HCT116 (cell line): ENCODE measurements around the gene TBRG4. TPM values are rescaled to one million over a fixed set of nuclear protein-coding genes. Genes with fewer than 3 reads are reported as not detected.

Experiments used
- ATAC-seq: fragments of 200-7000 bp; cut with Tn5 transposase; 2 replicates; pipeline ENCODE4 v1.9.1; 2020; ENCODE audit warnings: mild to moderate bottlenecking, moderate library complexity
- BruUV-seq: library from RNA; stranded (reverse); fragments of 400-500 nt; replicated peaks from 2 replicates; lab custom pipeline; 2021; lab: Mats Ljungman, UMichigan
- CTCF ChIA-PET: fragments of 300-600 bp; sonication (Branson Sonifier 250); formaldehyde crosslinking; loops from one replicate; lab custom pipeline; 2021; ENCODE audit warnings: antibody characterized with exemption; lab: Charles Lee
- POLR2A ChIA-PET: fragments of 300-600, 350-600 bp; sonication (Branson Sonifier 250); formaldehyde crosslinking; loops from one replicate; lab custom pipeline; 2021; ENCODE audit warnings: antibody characterized with exemption; lab: Charles Lee
- RAD21 ChIA-PET, 2 experiments: fragments of 300-600 bp; sonication (Branson Sonifier 250); formaldehyde crosslinking; loops; one replicate each; lab custom pipeline; 2023; ENCODE audit warnings: low total read pairs in 2 of 2; ENCODE audit not compliant: uncharacterized antibody in 2 of 2, unreplicated experiment in 2 of 2, low non-redundant PET in 1 of 2; lab: Charles Lee
- DNase-seq: peaks from one replicate; pipeline ENCODE4 v3.0.0-alpha.2; 2010; ENCODE audit warnings: low read depth, low spot score
- H2AFZ ChIP-seq: fragments of 200-600 bp; shearing (Covaris generic), sonication (generic); 2 replicates; pipeline ENCODE4 v1.6.1; 2017; ENCODE audit warnings: low read depth, mixed run types, mixed read lengths, antibody characterized with exemption, low read length; ENCODE audit not compliant: poor library complexity, severe bottlenecking
- H3K27ac ChIP-seq: 2 replicates; pipeline ENCODE4 v1.5.1; 2012; ENCODE audit warnings: low read depth, low read length
- H3K27me3 ChIP-seq: fragments of 200-600 bp; sonication (generic); 2 replicates; pipeline ENCODE4 v1.6.1; 2016; ENCODE audit warnings: mixed run types, low read length, mixed read lengths; ENCODE audit not compliant: insufficient read depth
- H3K36me3 ChIP-seq, 2 experiments: fragments of 200-500 bp in 1 of 2; fragments of 200-600 bp in 1 of 2; sonication (Bioruptor generic) in 1 of 2; sonication (generic) in 1 of 2; 2 replicates each; pipeline versions ENCODE4 v1.5.1 to v1.6.1; 2014 to 2016; ENCODE audit warnings: low read length in 2 of 2, inconsistent platforms in 1 of 2, mixed read lengths in 1 of 2, mixed run types in 1 of 2; ENCODE audit not compliant: insufficient read depth in 2 of 2, control insufficient read depth in 1 of 2
- H3K4me1 ChIP-seq, 2 experiments: fragments of 200-600 bp in 1 of 2; sonication (generic) in 1 of 2; 2 replicates each; pipeline versions ENCODE4 v1.5.1 to v1.6.1; 2012 to 2017; ENCODE audit warnings: low read length in 2 of 2, inconsistent platforms in 1 of 2, mild to moderate bottlenecking in 1 of 2, mixed read lengths in 1 of 2, mixed run types in 1 of 2, moderate library complexity in 1 of 2; ENCODE audit not compliant: insufficient read depth in 2 of 2, control insufficient read depth in 1 of 2
- H3K4me2 ChIP-seq: fragments of 200-600 bp; sonication (generic); 2 replicates; pipeline ENCODE4 v1.6.1; 2017; ENCODE audit warnings: mixed run types, low read length, mixed read lengths
- H3K4me3 ChIP-seq, 2 experiments: fragments of 200-600 bp in 1 of 2; sonication (generic) in 1 of 2; replicated peaks in 1 of 2; 2 replicates each; pipeline ENCODE4 v1.5.1; 2011 to 2016; ENCODE audit warnings: low read length in 2 of 2, control low read depth in 1 of 2, low read depth in 1 of 2, mild to moderate bottlenecking in 1 of 2, mixed read lengths in 1 of 2, mixed run types in 1 of 2
- H3K79me2 ChIP-seq: fragments of 200-600 bp; sonication (generic); 2 replicates; pipeline ENCODE4 v1.6.1; 2017; ENCODE audit warnings: mild to moderate bottlenecking, mixed run types, low read length, moderate library complexity, mixed read lengths; ENCODE audit not compliant: insufficient read depth
- H3K9ac ChIP-seq: fragments of 200-600 bp; sonication (generic); 2 replicates; pipeline ENCODE4 v1.6.1; 2016; ENCODE audit warnings: low read length, mixed read lengths
- H3K9me2 ChIP-seq: fragments of 200-600 bp; sonication (generic), shearing (Covaris generic); 2 replicates; pipeline ENCODE4 v1.6.1; 2017; ENCODE audit warnings: mixed run types, mild to moderate bottlenecking, moderate library complexity; ENCODE audit not compliant: insufficient read depth
- H3K9me3 ChIP-seq, 2 experiments: fragments of 200-500 bp in 1 of 2; fragments of 200-600 bp in 1 of 2; sonication (Bioruptor generic) in 1 of 2; sonication (generic) in 1 of 2; 2 replicates each; pipeline ENCODE4 v1.6.1; 2014 to 2017; ENCODE audit warnings: low read length in 2 of 2, mixed read lengths in 2 of 2, inconsistent platforms in 1 of 2, low read depth in 1 of 2, mild to moderate bottlenecking in 1 of 2, mixed run types in 1 of 2, moderate library complexity in 1 of 2; ENCODE audit not compliant: control insufficient read depth in 1 of 2, insufficient read depth in 1 of 2
- H4K20me1 ChIP-seq: fragments of 200-600 bp; sonication (generic), shearing (Covaris generic); 2 replicates; pipeline ENCODE4 v1.6.1; 2017; ENCODE audit warnings: mixed run types, mild to moderate bottlenecking, moderate library complexity; ENCODE audit not compliant: insufficient read depth
- EZH2 ChIP-seq: fragments of 200-600 bp; sonication (generic); IDR thresholded peaks from 2 replicates; pipeline ENCODE4 v1.6.1; 2017; ENCODE audit warnings: antibody characterized with exemption, mixed run types
- EZH2phosphoT487 ChIP-seq: fragments of 200-600 bp; IDR thresholded peaks from 2 replicates; pipeline ENCODE4 v1.6.1; 2018; ENCODE audit warnings: antibody characterized with exemption, borderline replicate concordance
- FOSL1 ChIP-seq: IDR thresholded peaks from 2 replicates; pipeline ENCODE4 v1.6.1; 2012; ENCODE audit warnings: low read depth
- JUND ChIP-seq: IDR thresholded peaks from 2 replicates; pipeline ENCODE4 v1.6.1; 2012
- MAX ChIP-seq: IDR thresholded peaks from 2 replicates; pipeline ENCODE4 v1.6.1; 2012
- POLR2A ChIP-seq: IDR thresholded peaks from 2 replicates; pipeline ENCODE4 v1.7.0; 2011; ENCODE audit warnings: borderline replicate concordance; ENCODE audit not compliant: insufficient read depth, insufficient read length; ENCODE audit errors: extremely low read depth
- POLR2AphosphoS5 ChIP-seq: IDR thresholded peaks from 2 replicates; pipeline ENCODE4 v1.6.1; 2011; ENCODE audit warnings: mild to moderate bottlenecking, low read depth, low read length, moderate library complexity
- REST ChIP-seq: IDR thresholded peaks from 2 replicates; pipeline ENCODE4 v1.6.1; 2012; ENCODE audit warnings: low read depth
- SRF ChIP-seq: IDR thresholded peaks from 2 replicates; pipeline ENCODE4 v1.6.1; 2012; ENCODE audit warnings: low read depth
- ZBTB33 ChIP-seq: IDR thresholded peaks from 2 replicates; pipeline ENCODE4 v1.6.1; 2011; ENCODE audit warnings: mild to moderate bottlenecking, low read length, moderate library complexity; ENCODE audit not compliant: insufficient replicate concordance; ENCODE audit errors: extremely low read depth
- ZFX ChIP-seq: fragments of 450-650 bp; IDR thresholded peaks from 2 replicates; pipeline ENCODE4 v1.6.1; 2017
- ZNF274 ChIP-seq: fragments of 200-500 bp; sonication (Bioruptor generic); IDR thresholded peaks from 2 replicates; pipeline ENCODE4 v1.6.1; 2014; ENCODE audit warnings: mild to moderate bottlenecking, low read depth, low read length, inconsistent platforms
- intact Hi-C: fragments of 100-400 bp; cut with micrococcal nuclease; formaldehyde crosslinking; loops from 2 replicates; pipeline ENCODE4 v1.10.0; 2022
- total RNA-seq: library from RNA; stranded (reverse); gene quantifications from one replicate; pipeline ENCODE4 v1.2.1, GENCODE V29; 2021; ENCODE audit not compliant: unreplicated experiment
- TF ChIP-seq, protein P1 (sequence below), 3 experiments: fragments of 200-600 bp in 1 of 3; sonication (generic) in 1 of 3; IDR thresholded peaks in 2 of 3; conservative IDR thresholded peaks in 1 of 3; 2 replicates each; pipeline ENCODE4 v1.5.1; 2012 to 2017; ENCODE audit warnings: low read depth in 2 of 3, low read length in 2 of 3, antibody characterized with exemption in 1 of 3, borderline replicate concordance in 1 of 3, control low read depth in 1 of 3, mild to moderate bottlenecking in 1 of 3, mixed read lengths in 1 of 3, mixed run types in 1 of 3, moderate library complexity in 1 of 3; ENCODE audit not compliant: insufficient read depth in 1 of 3

The TBRG4 gene
- total RNA-seq, 1 experiment from 2014 or later, result 136 TPM

DNA sequence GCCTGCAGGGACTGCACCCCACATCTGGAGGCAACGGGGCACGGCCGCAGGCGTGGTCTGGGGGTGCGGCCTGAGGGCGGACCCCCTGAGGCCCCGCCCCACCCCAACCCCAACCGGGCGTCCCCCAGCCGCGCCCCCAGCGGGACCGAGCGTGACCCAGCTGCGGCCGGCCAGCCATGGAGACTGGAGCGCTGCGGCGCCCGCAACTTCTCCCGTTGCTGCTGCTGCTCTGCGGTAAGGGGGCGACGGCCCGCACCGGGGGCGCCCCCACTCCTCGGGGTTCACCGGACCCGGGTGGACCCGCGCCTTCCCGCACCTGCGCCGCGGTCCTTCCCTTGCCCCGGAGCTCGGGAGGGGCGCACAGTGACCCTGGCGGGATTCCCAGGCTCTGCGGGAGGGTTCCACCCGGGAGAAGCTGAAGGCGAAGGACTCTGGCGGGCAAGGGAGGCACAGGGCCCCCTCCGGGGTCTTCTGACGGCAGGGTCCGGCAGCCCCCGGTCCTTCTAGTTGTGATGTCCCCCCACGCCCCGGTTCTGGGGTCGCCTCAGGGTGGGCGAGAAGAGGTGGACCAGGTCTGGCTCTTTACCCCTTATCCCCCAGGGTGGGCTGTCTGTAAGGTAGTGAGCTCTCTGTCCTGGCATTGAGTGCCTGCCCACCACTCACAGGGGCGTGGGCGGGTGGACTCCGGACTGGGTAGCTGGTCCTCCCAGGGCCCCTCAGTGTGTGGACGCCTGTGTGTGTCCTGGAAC, 46.3 kb upstream of the TBRG4 start, which contains the start of gene RAMP3:
Gene RAMP3 (plus strand): TSS at position 139 of the 749 bp plus-strand sequence. CDS start 38 bp downstream, at position 177.
- BruUV-seq, result no TSS peak
- Histone ChIP-seq H3K27ac (no peak within 1 kb of the TSS), H2AFZ (no peak within 1 kb of the TSS), H3K79me2 (no peaks in the 10 kb centered on the region), H4K20me1 (no peaks in the 10 kb centered on the region), H3K4me2 (no peak within 1 kb of the TSS), H3K4me3 (no peak within 1 kb of the TSS), H3K9me2 (no peaks in the 10 kb centered on the region), H3K27me3 (no peaks in the 10 kb centered on the region), H3K4me1 (peaks cover 0 to 7% of the 10 kb centered on the region in 2 experiments; a peak in 1 of 4 replicates), H3K36me3 (no peaks in the 10 kb centered on the region), H3K9ac (no peak within 1 kb of the TSS), H3K9me3 (no peaks in the 10 kb centered on the region)
- DNase-seq (no peak), ATAC-seq (no peak)
- ChIA-PET CTCF (no interaction called here), POLR2A (no interaction called here), RAD21 (no interaction called here)
- TF ChIP-seq ZBTB33 (no peak), POLR2A (no peak), REST (no peak), SRF (no peak), MAX (no peak), ZNF274 (no peak), JUND (no peak), ZFX (no peak), POLR2AphosphoS5 (no peak), FOSL1 (no peak), EZH2phosphoT487 (no peak), EZH2 (no peak)
- TF ChIP-seq, protein P1, sequence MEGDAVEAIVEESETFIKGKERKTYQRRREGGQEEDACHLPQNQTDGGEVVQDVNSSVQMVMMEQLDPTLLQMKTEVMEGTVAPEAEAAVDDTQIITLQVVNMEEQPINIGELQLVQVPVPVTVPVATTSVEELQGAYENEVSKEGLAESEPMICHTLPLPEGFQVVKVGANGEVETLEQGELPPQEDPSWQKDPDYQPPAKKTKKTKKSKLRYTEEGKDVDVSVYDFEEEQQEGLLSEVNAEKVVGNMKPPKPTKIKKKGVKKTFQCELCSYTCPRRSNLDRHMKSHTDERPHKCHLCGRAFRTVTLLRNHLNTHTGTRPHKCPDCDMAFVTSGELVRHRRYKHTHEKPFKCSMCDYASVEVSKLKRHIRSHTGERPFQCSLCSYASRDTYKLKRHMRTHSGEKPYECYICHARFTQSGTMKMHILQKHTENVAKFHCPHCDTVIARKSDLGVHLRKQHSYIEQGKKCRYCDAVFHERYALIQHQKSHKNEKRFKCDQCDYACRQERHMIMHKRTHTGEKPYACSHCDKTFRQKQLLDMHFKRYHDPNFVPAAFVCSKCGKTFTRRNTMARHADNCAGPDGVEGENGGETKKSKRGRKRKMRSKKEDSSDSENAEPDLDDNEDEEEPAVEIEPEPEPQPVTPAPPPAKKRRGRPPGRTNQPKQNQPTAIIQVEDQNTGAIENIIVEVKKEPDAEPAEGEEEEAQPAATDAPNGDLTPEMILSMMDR (IDR thresholded peaks at IDR 0.05 in 2 of 3, conservative IDR thresholded peaks at IDR 0.05 in 1 of 3; ENCODE audit: borderline replicate concordance in 1 of 3, insufficient read depth in 1 of 3, low read depth in 2 of 3, low read length in 2 of 3), result no peak
- intact Hi-C loops, result no loop called here
